ENCODE results near the gene AMBRA1.

AMBRA1 gene

DNA sequence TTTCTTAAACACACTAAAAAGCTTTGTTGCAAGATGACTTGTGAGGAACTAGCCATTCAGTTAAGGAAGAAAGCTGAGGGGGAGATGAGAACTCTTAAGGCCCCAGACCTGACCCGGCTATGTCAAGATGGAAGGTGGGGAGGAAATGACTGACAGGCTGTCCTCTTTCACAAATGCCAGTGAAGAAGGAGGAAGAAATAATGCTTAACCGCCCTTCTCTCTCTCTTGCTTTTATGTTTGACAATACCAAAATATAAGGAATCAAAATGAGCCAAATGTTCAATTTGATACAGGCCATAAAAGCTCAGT lies 87.4 kb downstream of the AMBRA1 start:
- ATAC-seq: no peak
- TF ChIP-seq TCF4 (CRISPR knock-in tag; IDR thresholded peaks at IDR 0.05; ENCODE audit: borderline replicate concordance): no peak
- TF ChIP-seq OSR1 (CRISPR knock-in tag; IDR thresholded peaks at IDR 0.05): no peak
- TF ChIP-seq CSRNP3 (CRISPR knock-in tag; IDR thresholded peaks at IDR 0.05): no peak
- TF ChIP-seq ESRRG (CRISPR knock-in tag; IDR thresholded peaks at IDR 0.05): no peak
- no peak for TF ChIP-seq POU6F1 (CRISPR knock-in tag; IDR thresholded peaks at IDR 0.05; ENCODE audit: borderline replicate concordance, low read depth)
- no peak for TF ChIP-seq ZFP3 (CRISPR knock-in tag; IDR thresholded peaks at IDR 0.05)
- TF ChIP-seq, protein P1, sequence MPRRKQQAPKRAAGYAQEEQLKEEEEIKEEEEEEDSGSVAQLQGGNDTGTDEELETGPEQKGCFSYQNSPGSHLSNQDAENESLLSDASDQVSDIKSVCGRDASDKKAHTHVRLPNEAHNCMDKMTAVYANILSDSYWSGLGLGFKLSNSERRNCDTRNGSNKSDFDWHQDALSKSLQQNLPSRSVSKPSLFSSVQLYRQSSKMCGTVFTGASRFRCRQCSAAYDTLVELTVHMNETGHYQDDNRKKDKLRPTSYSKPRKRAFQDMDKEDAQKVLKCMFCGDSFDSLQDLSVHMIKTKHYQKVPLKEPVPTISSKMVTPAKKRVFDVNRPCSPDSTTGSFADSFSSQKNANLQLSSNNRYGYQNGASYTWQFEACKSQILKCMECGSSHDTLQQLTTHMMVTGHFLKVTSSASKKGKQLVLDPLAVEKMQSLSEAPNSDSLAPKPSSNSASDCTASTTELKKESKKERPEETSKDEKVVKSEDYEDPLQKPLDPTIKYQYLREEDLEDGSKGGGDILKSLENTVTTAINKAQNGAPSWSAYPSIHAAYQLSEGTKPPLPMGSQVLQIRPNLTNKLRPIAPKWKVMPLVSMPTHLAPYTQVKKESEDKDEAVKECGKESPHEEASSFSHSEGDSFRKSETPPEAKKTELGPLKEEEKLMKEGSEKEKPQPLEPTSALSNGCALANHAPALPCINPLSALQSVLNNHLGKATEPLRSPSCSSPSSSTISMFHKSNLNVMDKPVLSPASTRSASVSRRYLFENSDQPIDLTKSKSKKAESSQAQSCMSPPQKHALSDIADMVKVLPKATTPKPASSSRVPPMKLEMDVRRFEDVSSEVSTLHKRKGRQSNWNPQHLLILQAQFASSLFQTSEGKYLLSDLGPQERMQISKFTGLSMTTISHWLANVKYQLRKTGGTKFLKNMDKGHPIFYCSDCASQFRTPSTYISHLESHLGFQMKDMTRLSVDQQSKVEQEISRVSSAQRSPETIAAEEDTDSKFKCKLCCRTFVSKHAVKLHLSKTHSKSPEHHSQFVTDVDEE (CRISPR knock-in tag; IDR thresholded peaks at IDR 0.05): no peak
- no peak for TF ChIP-seq ZNF565 (CRISPR knock-in tag; conservative IDR thresholded peaks at IDR 0.05; ENCODE audit: low read depth)
- TF ChIP-seq PPARA (CRISPR knock-in tag; IDR thresholded peaks at IDR 0.05; ENCODE audit: borderline replicate concordance): no peak
- TF ChIP-seq GLIS3 (CRISPR knock-in tag; IDR thresholded peaks at IDR 0.05): no peak
- no peak for TF ChIP-seq CSDC2 (CRISPR knock-in tag; IDR thresholded peaks at IDR 0.05)
- no peak for TF ChIP-seq TOX (CRISPR knock-in tag; IDR thresholded peaks at IDR 0.05; ENCODE audit: borderline replicate concordance)
- TF ChIP-seq ZNF8 (CRISPR knock-in tag; IDR thresholded peaks at IDR 0.05): no peak
- no peak for TF ChIP-seq ZFP30 (CRISPR knock-in tag; IDR thresholded peaks at IDR 0.05)
- no peak for TF ChIP-seq ZC3H10 (CRISPR knock-in tag; IDR thresholded peaks at IDR 0.05)
- TF ChIP-seq RARB (CRISPR knock-in tag; IDR thresholded peaks at IDR 0.05): no peak
- no peak for TF ChIP-seq PATZ1 (CRISPR knock-in tag; IDR thresholded peaks at IDR 0.05; ENCODE audit: borderline replicate concordance)
- TF ChIP-seq SNAI2 (CRISPR knock-in tag; IDR thresholded peaks at IDR 0.05): no peak

DNA sequence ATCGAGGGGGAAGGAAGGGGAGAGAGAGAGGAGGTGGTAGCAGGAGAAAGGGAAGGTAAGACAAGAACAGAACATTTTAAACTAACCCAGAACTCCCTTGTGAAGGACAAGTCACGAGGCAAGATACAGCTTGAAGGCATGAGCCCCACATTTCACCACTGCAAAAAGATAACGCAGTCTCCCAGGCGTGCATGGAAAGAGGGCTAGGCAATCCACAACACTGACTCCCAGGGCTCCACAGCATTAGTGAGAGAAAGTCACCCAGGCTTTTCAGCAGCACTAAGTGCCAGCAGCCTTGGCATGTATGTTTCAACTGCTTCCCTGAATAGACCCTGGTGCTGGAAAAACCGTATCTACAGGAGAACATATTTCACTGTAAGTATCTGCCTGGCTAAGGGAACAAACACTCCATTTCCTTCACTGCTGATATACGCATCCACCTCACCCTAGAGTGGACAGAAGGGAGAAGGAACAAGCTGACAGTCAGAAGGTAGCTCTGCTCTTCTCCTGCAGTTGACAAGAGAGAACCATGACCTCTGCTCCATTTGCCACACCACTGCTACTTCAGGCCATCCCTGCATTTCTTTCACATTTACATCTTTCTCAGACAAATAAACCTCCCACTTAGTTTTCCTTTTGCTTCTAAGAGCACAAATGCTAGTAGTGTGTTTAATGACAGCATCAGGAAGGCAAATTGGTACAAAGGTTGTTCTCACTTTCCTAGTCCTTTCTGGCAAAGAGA lies 87.9 kb downstream of the AMBRA1 start:
- no peak for ATAC-seq
- TF ChIP-seq ZFP30 (CRISPR knock-in tag; IDR thresholded peaks at IDR 0.05): no peak
- no peak for TF ChIP-seq SNAI2 (CRISPR knock-in tag; IDR thresholded peaks at IDR 0.05)
- TF ChIP-seq PPARA (CRISPR knock-in tag; IDR thresholded peaks at IDR 0.05; ENCODE audit: borderline replicate concordance): no peak
- TF ChIP-seq, protein P2, sequence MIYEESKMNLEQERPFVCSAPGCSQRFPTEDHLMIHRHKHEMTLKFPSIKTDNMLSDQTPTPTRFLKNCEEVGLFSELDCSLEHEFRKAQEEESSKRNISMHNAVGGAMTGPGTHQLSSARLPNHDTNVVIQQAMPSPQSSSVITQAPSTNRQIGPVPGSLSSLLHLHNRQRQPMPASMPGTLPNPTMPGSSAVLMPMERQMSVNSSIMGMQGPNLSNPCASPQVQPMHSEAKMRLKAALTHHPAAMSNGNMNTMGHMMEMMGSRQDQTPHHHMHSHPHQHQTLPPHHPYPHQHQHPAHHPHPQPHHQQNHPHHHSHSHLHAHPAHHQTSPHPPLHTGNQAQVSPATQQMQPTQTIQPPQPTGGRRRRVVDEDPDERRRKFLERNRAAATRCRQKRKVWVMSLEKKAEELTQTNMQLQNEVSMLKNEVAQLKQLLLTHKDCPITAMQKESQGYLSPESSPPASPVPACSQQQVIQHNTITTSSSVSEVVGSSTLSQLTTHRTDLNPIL (CRISPR knock-in tag; IDR thresholded peaks at IDR 0.05; ENCODE audit: low read depth): no peak
- TF ChIP-seq ARNTL (CRISPR knock-in tag; IDR thresholded peaks at IDR 0.05; ENCODE audit: borderline replicate concordance, low read depth): no peak

DNA sequence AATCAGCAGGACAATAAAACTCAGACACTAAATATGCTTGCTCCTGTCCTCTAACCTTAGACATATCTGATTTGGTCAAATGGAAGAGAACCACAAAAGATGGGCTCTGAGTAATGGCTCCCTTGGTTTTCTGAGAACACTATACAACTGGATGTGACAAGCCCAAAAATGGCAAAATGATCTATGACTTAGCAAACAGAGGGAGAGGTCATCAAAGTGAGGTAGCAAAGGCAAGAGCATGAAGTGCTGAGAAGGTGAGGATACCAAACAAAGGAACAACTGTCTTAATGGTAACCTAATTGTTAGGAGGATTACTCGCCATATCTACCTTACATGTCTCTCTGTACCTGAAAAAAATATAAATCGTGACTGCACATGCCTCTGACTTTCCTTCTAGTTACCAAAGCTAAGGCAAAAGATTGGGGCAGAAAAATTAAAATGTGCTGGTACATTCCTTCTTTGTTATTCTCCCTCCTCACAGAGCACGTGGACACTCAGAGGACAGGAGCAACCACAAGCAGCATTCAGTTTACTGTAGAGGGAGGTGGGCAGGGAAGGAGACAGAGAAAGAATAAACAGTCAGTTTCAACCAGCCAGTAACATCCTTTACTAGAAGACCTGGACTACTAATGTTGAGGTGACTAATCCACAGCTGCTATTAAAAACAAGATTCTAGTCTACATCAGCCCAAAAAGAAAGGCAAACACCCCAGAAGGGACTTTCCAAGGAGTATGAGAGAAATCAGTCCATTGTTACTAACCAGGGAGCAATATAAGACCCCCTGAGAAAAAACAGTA lies 88.8 kb downstream of the AMBRA1 start:
- no peak for ATAC-seq
- TF ChIP-seq ZFP3 (CRISPR knock-in tag; IDR thresholded peaks at IDR 0.05): no peak
- TF ChIP-seq ZNF70 (CRISPR knock-in tag; IDR thresholded peaks at IDR 0.05): no peak
- no peak for TF ChIP-seq RARB (CRISPR knock-in tag; IDR thresholded peaks at IDR 0.05)
- TF ChIP-seq ESRRG (CRISPR knock-in tag; IDR thresholded peaks at IDR 0.05): no peak
- no peak for TF ChIP-seq ZNF8 (CRISPR knock-in tag; IDR thresholded peaks at IDR 0.05)
- TF ChIP-seq ISL1 (CRISPR knock-in tag; IDR thresholded peaks at IDR 0.05): no peak
- TF ChIP-seq, protein P2 (CRISPR knock-in tag; IDR thresholded peaks at IDR 0.05; ENCODE audit: low read depth): no peak
- no peak for TF ChIP-seq ZNF565 (CRISPR knock-in tag; conservative IDR thresholded peaks at IDR 0.05; ENCODE audit: low read depth)
- TF ChIP-seq POU6F1 (CRISPR knock-in tag; IDR thresholded peaks at IDR 0.05; ENCODE audit: borderline replicate concordance, low read depth): no peak
- no peak for TF ChIP-seq CSDC2 (CRISPR knock-in tag; IDR thresholded peaks at IDR 0.05)
- no peak for TF ChIP-seq SNAI2 (CRISPR knock-in tag; IDR thresholded peaks at IDR 0.05)
- TF ChIP-seq ARNTL (CRISPR knock-in tag; IDR thresholded peaks at IDR 0.05; ENCODE audit: borderline replicate concordance, low read depth): no peak
- TF ChIP-seq OSR1 (CRISPR knock-in tag; IDR thresholded peaks at IDR 0.05): no peak
- TF ChIP-seq ZFP30 (CRISPR knock-in tag; IDR thresholded peaks at IDR 0.05): no peak
- TF ChIP-seq TOX (CRISPR knock-in tag; IDR thresholded peaks at IDR 0.05; ENCODE audit: borderline replicate concordance): no peak
- no peak for TF ChIP-seq ZC3H10 (CRISPR knock-in tag; IDR thresholded peaks at IDR 0.05)

Measured in SK-N-SH treated with all-trans-retinoic acid at 6 μM for 48 hours (cell line).